Vagina (tissue), 2 donors: ENCODE results near the gene CASQ2.

ENCODE experiments used
- CTCF ChIP-seq, 3 experiments: fragments of 450-650 bp in 2 of 3; fragments of 200-600 bp in 1 of 3; sonication (generic) in 1 of 3; IDR thresholded peaks; one replicate each; pipeline ENCODE4 v1.5.1; 2017 to 2019; ENCODE audit warnings: antibody characterized with exemption in 3 of 3, mild to moderate bottlenecking in 2 of 3, moderate library complexity in 2 of 3
- POLR2A ChIP-seq, 2 donors: fragments of 450-650 bp; IDR thresholded peaks; one replicate each; pipeline ENCODE4 v1.6.1; 2017; ENCODE audit warnings: antibody characterized with exemption in 2 of 2, mild to moderate bottlenecking in 2 of 2, moderate library complexity in 2 of 2

GRCh38 chr1:115765091-115765490 lies 3.4 kb downstream of the CASQ2 start:
- no peak for TF ChIP-seq CTCF (IDR thresholded peaks at IDR 0.05)
- no peak for TF ChIP-seq POLR2A (IDR thresholded peaks at IDR 0.05)
